ENCODE results near the gene ARSI.

Gene ARSI

DNA sequence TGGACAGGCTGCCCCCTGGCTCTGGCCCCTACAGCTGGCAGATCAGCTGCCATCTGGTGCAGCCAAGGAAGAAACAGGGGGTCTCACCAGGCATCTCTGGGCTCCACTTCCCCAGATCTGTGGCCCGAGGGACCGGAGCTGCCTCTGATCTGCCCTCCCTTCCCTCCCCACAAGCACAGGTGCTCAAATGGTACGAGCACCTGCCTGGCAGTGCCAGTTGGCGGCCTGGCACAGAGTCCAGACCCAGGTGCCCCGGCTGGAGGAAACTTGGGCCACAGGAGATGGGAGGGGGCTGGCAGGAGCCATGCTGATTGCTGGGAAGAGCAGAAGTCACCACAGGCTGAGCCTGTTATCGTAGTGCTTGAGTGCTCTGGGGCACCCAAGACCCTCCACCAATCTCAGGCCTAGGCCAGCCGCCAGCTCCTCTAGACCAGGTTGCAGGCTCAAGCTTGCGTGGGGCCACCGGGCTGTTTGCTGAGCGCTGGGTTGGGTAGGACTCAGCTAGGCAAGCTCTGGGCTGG is 8.1 kb downstream of the ARSI start:
- Histone ChIP-seq H3K79me2 (ENCODE audit: insufficient read depth, low read length) (no peaks in the 10 kb centered on the region), H3F3A (ENCODE audit: insufficient read depth) (no peaks in the 10 kb centered on the region), H3K4me2 (ENCODE audit: low read depth, low read length, poor library complexity, severe bottlenecking) (no peak overlapping the region), H3K9me3 (ENCODE audit: insufficient read depth, low read length) (no peaks in the 10 kb centered on the region), H3K27ac (ENCODE audit: low read depth, low read length) (no peak overlapping the region), H3K27me3 (ENCODE audit: low read length) (no peaks in the 10 kb centered on the region), H2AFZ (ENCODE audit: low read depth, low read length, severe bottlenecking) (no peak overlapping the region), H3K4me3 (ENCODE audit: insufficient read depth, low read length, poor library complexity, severe bottlenecking) (no peak overlapping the region), H3K9ac (ENCODE audit: low read length) (no peak overlapping the region), H3K9me2 (replicated peaks; ENCODE audit: insufficient read depth, low read length) (no peaks in the 10 kb centered on the region), H4K20me1 (ENCODE audit: low read depth, low read length) (no peaks in the 10 kb centered on the region), H3K36me3 (ENCODE audit: low read length) (no peaks in the 10 kb centered on the region)
- no peak for TF ChIP-seq EZH2phosphoT487 (conservative IDR thresholded peaks at IDR 0.05; ENCODE audit: low read length)
- TF ChIP-seq, protein P1, sequence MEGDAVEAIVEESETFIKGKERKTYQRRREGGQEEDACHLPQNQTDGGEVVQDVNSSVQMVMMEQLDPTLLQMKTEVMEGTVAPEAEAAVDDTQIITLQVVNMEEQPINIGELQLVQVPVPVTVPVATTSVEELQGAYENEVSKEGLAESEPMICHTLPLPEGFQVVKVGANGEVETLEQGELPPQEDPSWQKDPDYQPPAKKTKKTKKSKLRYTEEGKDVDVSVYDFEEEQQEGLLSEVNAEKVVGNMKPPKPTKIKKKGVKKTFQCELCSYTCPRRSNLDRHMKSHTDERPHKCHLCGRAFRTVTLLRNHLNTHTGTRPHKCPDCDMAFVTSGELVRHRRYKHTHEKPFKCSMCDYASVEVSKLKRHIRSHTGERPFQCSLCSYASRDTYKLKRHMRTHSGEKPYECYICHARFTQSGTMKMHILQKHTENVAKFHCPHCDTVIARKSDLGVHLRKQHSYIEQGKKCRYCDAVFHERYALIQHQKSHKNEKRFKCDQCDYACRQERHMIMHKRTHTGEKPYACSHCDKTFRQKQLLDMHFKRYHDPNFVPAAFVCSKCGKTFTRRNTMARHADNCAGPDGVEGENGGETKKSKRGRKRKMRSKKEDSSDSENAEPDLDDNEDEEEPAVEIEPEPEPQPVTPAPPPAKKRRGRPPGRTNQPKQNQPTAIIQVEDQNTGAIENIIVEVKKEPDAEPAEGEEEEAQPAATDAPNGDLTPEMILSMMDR (IDR thresholded peaks at IDR 0.05; ENCODE audit: insufficient read depth, low read length, poor library complexity, severe bottlenecking): no peak

DNA sequence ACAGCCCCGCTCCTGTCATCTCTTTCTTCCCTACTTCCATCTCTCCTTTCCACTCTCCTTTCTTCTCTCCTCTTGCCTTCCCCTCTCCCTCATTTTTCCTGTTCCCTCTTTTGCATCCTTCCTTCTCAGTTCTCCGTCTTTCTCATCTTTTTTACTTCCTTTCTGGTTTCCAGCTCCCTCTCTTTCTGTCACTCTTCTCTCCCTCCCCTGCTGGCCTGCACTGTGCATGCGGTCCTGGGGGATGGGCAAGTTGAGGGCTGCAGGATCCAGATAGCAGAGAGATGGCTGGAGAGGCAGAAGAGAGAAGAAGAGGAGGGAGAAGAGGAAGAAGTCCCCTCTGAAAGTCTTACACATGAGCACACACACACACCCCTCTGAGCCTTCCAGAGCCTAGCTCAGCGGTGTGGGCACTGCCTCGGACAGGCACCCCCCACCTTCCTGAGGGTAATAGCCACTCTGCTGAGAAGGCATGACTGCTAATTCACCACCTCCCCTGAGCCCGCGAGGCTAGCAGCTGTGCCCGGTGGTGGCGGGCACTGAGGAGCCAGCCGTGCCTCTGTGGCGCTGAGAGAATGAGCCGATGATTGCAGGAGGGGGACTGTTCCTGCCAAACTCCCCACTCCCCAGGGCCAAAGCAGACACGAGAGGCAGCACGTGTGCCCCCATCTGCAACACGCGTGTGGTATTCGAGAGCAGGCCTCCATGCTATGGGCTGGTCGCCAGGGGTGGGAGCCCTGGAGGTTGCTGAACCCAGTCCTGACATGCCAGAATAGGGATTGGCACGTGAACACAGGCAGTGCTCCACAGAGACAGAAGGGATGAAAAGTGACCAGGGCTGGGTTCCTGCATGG is 9.4 kb downstream of the ARSI start:
- Histone ChIP-seq H3K79me2 (ENCODE audit: insufficient read depth, low read length) (no peaks in the 10 kb centered on the region), H4K20me1 (ENCODE audit: low read depth, low read length) (no peaks in the 10 kb centered on the region), H3K27ac (ENCODE audit: low read depth, low read length) (no peak overlapping the region), H3F3A (ENCODE audit: insufficient read depth) (no peaks in the 10 kb centered on the region), H3K9me3 (ENCODE audit: insufficient read depth, low read length) (no peaks in the 10 kb centered on the region), H3K4me2 (ENCODE audit: low read depth, low read length, poor library complexity, severe bottlenecking) (no peak overlapping the region), H3K27me3 (ENCODE audit: low read length) (no peaks in the 10 kb centered on the region), H3K9me2 (replicated peaks; ENCODE audit: insufficient read depth, low read length) (no peaks in the 10 kb centered on the region), H3K36me3 (ENCODE audit: low read length) (no peaks in the 10 kb centered on the region), H3K9ac (ENCODE audit: low read length) (no peak overlapping the region), H3K4me3 (ENCODE audit: insufficient read depth, low read length, poor library complexity, severe bottlenecking) (no peak overlapping the region), H2AFZ (ENCODE audit: low read depth, low read length, severe bottlenecking) (no peak overlapping the region)
- TF ChIP-seq, protein P1 (IDR thresholded peaks at IDR 0.05; ENCODE audit: insufficient read depth, low read length, poor library complexity, severe bottlenecking): no peak
- TF ChIP-seq EZH2phosphoT487 (conservative IDR thresholded peaks at IDR 0.05; ENCODE audit: low read length): no peak

DNA sequence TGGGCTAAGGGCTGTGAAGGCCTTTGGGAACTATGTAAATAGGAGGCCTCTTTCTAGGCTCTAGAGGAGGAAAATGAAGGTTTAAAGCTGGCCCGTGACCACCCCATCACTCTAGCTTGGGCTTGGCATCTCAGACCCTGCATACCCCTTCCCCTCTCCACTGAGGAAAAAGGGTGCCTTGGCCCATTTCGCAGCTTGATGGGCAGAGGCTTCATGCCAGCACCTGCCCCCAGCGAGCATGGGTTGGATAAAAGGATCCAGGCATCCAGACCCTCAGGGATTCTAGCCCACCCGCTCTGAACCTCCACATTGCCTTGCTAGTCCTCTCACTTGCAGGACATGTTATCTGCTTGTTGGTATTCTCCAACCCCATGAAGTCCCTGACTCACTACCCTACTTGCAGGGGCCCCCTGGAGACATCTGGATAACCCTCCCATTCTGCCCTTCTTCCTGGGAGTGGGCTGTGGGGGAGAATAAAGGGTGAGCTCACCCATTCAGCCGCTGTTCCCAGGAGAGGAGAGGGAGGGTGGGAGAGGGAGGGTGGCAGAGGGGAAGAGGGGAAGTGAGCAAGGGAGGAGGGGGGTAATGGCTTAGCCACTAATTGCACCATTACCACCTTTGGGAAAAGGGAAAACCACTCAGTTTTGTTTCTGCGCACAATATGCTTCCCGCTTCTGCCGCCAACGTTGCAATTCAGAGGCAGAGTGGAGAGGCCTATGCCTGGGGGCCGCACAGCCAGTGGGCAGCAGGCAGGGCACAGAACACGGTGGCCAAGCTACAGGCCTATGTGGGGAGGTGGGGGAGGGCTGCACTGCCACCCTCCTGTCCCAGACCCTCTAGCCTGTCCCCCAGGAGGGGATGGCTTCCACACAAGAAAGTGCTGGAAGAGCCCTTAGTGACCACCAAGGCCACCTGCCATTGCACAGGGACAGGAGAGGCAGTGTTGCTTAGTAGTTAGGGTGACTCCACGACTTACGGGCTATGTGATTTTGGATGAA is 11.0 kb downstream of the ARSI start:
- H3K9me2 ChIP-seq (replicated peaks; ENCODE audit: insufficient read depth, low read length): no peaks in the 10 kb centered on the region
- no peak overlapping the region for H3K4me2 ChIP-seq (ENCODE audit: low read depth, low read length, poor library complexity, severe bottlenecking)
- H3K36me3 ChIP-seq (ENCODE audit: low read length): no peaks in the 10 kb centered on the region
- H3F3A ChIP-seq (ENCODE audit: insufficient read depth): no peaks in the 10 kb centered on the region
- H3K9me3 ChIP-seq (ENCODE audit: insufficient read depth, low read length): no peaks in the 10 kb centered on the region
- no peak overlapping the region for H3K9ac ChIP-seq (ENCODE audit: low read length)
- no peaks in the 10 kb centered on the region for H3K27me3 ChIP-seq (ENCODE audit: low read length)
- TF ChIP-seq EZH2phosphoT487 (conservative IDR thresholded peaks at IDR 0.05; ENCODE audit: low read length): no peak
- TF ChIP-seq, protein P1 (IDR thresholded peaks at IDR 0.05; ENCODE audit: insufficient read depth, low read length, poor library complexity, severe bottlenecking): no peak
- no peaks in the 10 kb centered on the region for H3K79me2 ChIP-seq (ENCODE audit: insufficient read depth, low read length)
- H2AFZ ChIP-seq (ENCODE audit: low read depth, low read length, severe bottlenecking): no peak overlapping the region
- H3K4me3 ChIP-seq (ENCODE audit: insufficient read depth, low read length, poor library complexity, severe bottlenecking): no peak overlapping the region
- no peaks in the 10 kb centered on the region for H4K20me1 ChIP-seq (ENCODE audit: low read depth, low read length)
- no peak overlapping the region for H3K27ac ChIP-seq (ENCODE audit: low read depth, low read length)

Measured in SU-DHL-6 (cell line).